ENCODE measurements around the gene MAP3K1.

MAP3K1 gene

GRCh38 chr5:56801256-56801655 is 14.1 kb upstream of the MAP3K1 start:
- Histone ChIP-seq H3K27me3 (no peaks in the 10 kb centered on the region), H3K4me3 (ENCODE audit: low read depth in 1 of 2, low read length in 1 of 2) (no peak overlapping the region), H3K9me3 (no peaks in the 10 kb centered on the region), H3K36me3 (no peaks in the 10 kb centered on the region), H3K4me1 (ENCODE audit: control insufficient read depth in 1 of 2, insufficient read depth in 1 of 2, low read depth in 1 of 2, low read length in 1 of 2) (no peaks in the 10 kb centered on the region), H3K27ac (no peak overlapping the region)
- no peak for TF ChIP-seq CTCF (IDR thresholded peaks at IDR 0.05)

DNA sequence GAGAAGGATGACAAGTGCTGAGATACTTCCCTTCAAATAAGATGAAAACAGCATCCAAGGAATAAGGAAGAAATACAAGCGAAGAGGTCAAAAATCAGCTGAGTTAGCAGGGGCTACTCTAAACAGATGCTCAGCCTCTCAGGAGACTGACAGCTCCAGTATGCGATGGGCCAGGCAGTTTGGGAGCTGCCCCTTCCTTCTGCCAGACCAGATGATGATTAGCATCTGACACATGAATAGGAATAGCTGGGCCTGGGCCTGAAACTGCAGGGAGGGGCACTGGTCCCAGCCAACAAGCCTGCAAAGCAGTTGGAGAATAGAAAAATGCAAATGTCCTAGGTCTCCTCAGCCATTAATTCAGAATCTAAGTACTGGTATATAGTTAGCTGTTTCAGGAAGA is 13.1 kb upstream of the MAP3K1 start:
- TF ChIP-seq CTCF (IDR thresholded peaks at IDR 0.05): no peak
- H3K4me3 ChIP-seq (ENCODE audit: low read depth in 1 of 2, low read length in 1 of 2): no peak overlapping the region
- H3K36me3 ChIP-seq: no peaks in the 10 kb centered on the region
- H3K27me3 ChIP-seq: no peaks in the 10 kb centered on the region
- no peaks in the 10 kb centered on the region for H3K4me1 ChIP-seq (ENCODE audit: control insufficient read depth in 1 of 2, insufficient read depth in 1 of 2, low read depth in 1 of 2, low read length in 1 of 2)
- H3K9me3 ChIP-seq: no peaks in the 10 kb centered on the region
- H3K27ac ChIP-seq: no peak overlapping the region

DNA sequence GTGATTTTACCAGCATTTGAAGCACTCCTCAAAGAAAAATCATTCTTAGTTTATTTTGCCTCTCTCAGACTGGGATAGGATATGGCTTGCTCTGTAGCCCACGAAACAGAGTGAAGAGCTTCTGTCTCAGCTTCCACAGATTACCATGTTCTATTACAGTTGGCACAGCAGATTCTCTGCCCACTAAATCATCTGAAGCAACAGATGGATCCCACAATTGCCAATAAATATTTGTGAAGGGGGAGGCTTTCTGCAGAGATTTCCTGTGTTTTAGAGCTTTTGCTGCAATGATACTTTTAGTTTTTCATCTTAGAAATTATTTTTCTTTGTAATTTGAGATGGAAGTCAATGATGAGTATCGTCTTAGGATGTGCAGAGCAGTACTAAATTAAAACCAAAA is 12.3 kb upstream of the MAP3K1 start:
- no peak overlapping the region for H3K27ac ChIP-seq
- H3K27me3 ChIP-seq: no peaks in the 10 kb centered on the region
- H3K36me3 ChIP-seq: no peaks in the 10 kb centered on the region
- no peaks in the 10 kb centered on the region for H3K4me1 ChIP-seq (ENCODE audit: control insufficient read depth in 1 of 2, insufficient read depth in 1 of 2, low read depth in 1 of 2, low read length in 1 of 2)
- H3K9me3 ChIP-seq: no peaks in the 10 kb centered on the region
- TF ChIP-seq CTCF (IDR thresholded peaks at IDR 0.05): no peak
- no peak overlapping the region for H3K4me3 ChIP-seq (ENCODE audit: low read depth in 1 of 2, low read length in 1 of 2)

- TF ChIP-seq CTCF (IDR thresholded peaks at IDR 0.05): no peak
- no peaks in the 10 kb centered on the region for H3K4me1 ChIP-seq (ENCODE audit: control insufficient read depth in 1 of 2, insufficient read depth in 1 of 2, low read depth in 1 of 2, low read length in 1 of 2)
- H3K27ac ChIP-seq: no peak overlapping the region
- no peaks in the 10 kb centered on the region for H3K36me3 ChIP-seq
- H3K9me3 ChIP-seq: no peaks in the 10 kb centered on the region
- no peak overlapping the region for H3K4me3 ChIP-seq (ENCODE audit: low read depth in 1 of 2, low read length in 1 of 2)
- H3K27me3 ChIP-seq: no peaks in the 10 kb centered on the region
These were observed 11.5 kb upstream of the MAP3K1 start for GRCh38 chr5:56803894-56804293.

DNA sequence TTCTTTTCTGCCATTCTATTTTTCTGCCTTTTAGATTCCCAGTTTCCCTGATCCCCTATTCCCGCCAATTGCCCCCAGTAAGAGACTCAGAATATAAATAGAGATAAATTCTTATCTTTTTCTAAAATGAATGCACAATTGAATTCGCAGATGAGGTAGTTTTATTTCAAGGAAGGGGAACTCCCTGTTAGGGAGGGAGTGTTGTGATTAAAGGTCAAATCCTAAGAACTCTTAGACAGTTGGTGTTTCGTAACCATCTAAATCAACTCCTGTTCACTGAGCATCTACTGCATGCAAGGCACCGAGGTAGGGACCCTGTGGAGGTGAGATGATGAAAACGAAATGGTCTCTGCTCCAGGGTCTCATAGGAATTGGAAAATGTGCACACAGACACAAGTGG is 7.7 kb upstream of the MAP3K1 start:
- Histone ChIP-seq H3K36me3 (no peaks in the 10 kb centered on the region), H3K9me3 (no peaks in the 10 kb centered on the region), H3K4me3 (ENCODE audit: low read depth in 1 of 2, low read length in 1 of 2) (no peak overlapping the region), H3K27ac (no peak overlapping the region), H3K27me3 (peaks cover 5% of the 10 kb centered on the region), H3K4me1 (ENCODE audit: control insufficient read depth in 1 of 2, insufficient read depth in 1 of 2, low read depth in 1 of 2, low read length in 1 of 2) (peaks cover 0 to 4% of the 10 kb centered on the region in 2 experiments)
- no peak for TF ChIP-seq CTCF (IDR thresholded peaks at IDR 0.05)

DNA sequence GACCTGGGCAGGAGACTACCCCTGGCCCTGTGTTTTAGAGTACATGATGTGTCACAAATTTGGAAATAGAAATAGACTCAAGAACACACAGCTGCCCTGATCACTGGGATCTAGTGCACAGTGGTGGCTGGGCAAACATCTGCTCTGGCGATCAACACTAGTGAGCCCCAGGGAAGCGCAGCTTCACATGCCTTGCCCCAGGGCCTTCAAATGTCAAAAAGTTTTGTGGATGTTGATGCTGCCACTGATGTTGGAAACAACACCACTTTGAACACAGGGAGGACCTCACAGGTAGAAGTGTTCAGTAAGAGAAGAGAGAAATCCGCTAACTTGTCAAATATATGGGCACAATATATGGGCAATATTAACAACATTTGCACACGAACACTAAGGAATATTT is 7.1 kb upstream of the MAP3K1 start:
- H3K27me3 ChIP-seq: peaks cover 10% of the 10 kb centered on the region
- TF ChIP-seq CTCF (IDR thresholded peaks at IDR 0.05): no peak
- H3K4me1 ChIP-seq (ENCODE audit: control insufficient read depth in 1 of 2, insufficient read depth in 1 of 2, low read depth in 1 of 2, low read length in 1 of 2): peaks cover 0 to 4% of the 10 kb centered on the region in 2 experiments
- no peak overlapping the region for H3K4me3 ChIP-seq (ENCODE audit: low read depth in 1 of 2, low read length in 1 of 2)
- H3K36me3 ChIP-seq: no peaks in the 10 kb centered on the region
- no peaks in the 10 kb centered on the region for H3K9me3 ChIP-seq
- no peak overlapping the region for H3K27ac ChIP-seq
